Pulmonary artery endothelial cell (primary cell): Measurements from ENCODE around the gene SPAG16. TPM values are rescaled to one million over a fixed set of nuclear protein-coding genes. Genes with fewer than 3 reads are reported as not detected.

ENCODE experiments used
- DNase-seq: peaks from one replicate; pipeline ENCODE4 v3.0.0-alpha.2; 2011; ENCODE audit warnings: low read depth, low spot score
- total RNA-seq: library from RNA; depleted of rRNA; stranded (reverse); fragments of >200 nt; gene quantifications from 2 replicates; pipeline ENCODE4 v1.2.3, GENCODE V29; 2014

SPAG16 gene
- total RNA-seq, 1 donor from 2014 or later = 11.2 TPM

DNA sequence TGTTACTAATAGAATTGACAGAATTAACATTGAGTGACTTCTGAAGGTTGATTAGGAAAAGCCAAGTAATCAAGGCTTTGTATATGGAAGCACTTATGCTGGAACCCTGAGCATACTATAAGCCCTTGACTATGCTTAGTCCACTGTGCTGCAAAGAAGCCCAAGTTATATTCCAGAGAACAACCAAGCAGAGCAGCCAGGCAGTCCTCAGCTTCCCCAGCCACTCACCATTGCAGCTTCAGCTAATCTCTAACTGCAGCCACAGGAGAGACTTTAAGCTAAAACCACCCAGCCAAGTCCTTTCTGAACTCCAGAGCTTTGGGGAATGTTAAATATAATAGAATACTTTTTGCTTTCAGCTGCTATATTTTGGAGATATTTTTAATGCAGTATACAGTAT lies 962.2 kb downstream of the SPAG16 start:
- no peak for DNase-seq

DNA sequence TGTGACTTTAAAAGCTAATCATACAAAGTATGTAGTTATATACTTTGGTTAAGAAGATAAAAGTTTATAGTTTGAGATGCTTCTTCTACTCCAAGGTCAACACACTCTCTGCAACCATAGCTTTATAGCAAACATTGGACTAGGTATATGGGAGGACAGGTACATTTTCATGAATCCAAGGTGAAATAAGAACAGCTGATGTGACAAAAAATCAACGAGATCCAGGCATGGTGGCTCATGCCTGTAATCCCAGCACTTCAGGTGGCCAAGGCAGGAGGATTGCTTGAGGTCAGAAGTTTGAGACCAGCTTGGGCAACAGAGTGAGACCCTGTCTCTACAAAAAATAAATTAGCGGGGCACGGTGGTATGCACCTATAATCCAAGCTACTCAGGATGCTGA lies 963.3 kb downstream of the SPAG16 start:
- DNase-seq = no peak

DNA sequence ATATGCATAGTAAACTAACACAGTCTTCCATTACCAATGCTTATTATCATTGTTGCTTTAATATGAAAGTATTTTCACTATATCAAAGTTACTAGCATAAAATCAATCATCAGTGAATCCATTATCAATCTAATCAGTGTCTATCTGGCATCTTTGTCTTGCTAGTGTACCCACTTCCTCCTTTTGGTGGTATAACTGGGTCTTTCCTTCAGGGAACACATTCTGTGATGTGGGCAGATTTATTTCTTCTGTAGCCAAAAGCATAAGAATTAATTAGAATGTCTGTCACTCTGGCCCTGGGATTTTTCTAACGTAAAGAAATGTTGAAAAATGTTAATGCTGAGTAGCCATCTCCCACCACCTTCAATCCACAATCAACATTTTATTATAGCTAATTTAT lies 970.8 kb downstream of the SPAG16 start:
- DNase-seq = no peak

DNA sequence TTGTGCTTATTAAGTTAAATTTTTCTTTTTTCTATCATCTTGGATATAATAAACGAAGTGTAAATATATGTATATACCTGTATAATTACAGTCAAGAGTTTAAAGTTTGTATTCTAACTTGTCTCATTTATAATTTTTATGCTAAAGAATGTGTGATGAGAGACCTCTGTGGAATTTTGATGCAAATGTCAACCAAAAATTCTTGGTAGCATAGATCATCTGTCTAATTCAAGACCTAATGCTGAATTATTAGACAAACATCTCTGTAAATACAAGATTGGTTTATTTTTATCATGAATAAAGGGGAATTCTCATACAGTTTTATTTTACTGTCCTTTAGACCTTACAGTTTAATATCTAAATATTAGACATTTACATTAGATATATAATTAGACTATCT lies 977.4 kb downstream of the SPAG16 start:
- no peak for DNase-seq

DNA sequence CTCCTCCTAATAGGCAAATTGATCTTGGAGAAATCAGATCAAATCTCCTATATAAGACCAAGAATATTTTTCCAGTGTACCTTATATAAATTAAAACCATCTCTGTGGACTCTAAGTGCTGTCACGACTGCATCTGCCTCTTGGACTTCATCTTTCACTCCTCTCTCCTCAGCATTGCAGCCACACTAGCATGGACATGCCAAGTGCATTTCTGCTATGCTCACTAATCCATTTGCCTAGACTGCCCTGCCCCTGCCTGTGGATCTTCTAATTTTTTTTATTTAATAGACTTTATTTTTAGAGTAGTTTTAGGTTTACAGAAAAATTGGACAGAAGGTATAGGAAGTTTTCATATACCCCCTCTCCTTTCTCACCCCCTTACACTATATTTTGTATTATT lies 979.9 kb downstream of the SPAG16 start:
- DNase-seq = no peak

DNA sequence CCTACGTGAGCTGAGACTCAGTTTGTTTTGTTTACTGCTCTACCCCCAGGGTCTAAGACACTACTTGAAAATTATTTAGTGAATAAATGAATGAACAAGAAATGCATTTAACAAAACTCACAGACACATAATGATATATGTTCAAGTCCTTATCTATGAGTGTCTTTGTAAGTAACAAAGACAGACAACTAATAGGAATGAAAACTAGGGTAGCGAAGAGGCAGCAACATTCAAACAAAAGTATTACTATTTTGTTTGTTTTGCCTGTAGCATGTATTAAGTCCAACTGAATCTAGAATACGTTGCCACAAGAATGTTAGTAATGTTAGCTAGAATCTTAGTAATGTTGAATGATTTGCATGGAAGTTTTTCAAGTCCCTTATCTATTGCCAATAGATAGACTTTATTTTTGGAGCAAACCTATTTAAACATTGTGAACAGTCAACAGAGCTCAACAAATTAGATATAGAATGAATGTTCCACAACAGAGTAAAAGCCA lies 981.8 kb downstream of the SPAG16 start:
- no peak for DNase-seq

DNA sequence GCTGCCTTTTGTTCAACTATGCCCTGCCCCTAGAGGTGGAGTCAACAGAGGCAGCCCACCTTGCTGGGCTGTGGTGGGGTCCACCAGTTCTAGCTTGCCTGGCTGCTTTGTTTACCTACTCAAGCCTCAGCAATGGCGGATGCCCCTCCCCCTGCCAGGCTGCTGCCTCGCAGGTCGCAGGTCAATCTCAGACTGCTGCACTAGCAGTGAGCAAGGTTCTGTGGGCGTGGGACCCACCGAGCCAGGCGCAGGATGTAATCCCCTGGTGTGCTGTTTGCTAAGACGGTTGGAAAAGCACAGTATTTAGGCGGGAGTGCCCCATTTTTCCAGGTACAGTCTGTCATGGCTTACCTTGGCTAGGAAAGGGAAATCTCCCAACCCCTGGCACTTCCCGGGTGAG lies 993.6 kb downstream of the SPAG16 start:
- no peak for DNase-seq

DNA sequence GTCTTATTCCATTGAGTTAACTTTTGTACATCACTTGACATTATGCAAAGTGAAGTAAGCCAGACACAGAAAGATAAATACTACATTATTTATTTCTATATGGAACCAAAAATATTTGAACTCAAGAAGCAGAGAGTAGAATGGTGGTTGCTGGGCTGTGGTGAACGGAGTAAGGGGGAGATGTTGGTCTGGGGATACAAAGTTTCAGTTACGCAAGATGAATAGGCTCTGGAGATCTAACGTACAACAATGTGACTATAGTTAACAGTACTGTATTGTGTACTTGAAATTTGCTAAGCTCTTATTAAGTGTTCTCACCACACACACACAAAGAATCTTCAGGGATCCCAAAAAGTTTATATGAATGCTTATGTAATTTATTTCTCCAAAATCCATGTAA lies 1001.7 kb downstream of the SPAG16 start:
- DNase-seq = no peak

DNA sequence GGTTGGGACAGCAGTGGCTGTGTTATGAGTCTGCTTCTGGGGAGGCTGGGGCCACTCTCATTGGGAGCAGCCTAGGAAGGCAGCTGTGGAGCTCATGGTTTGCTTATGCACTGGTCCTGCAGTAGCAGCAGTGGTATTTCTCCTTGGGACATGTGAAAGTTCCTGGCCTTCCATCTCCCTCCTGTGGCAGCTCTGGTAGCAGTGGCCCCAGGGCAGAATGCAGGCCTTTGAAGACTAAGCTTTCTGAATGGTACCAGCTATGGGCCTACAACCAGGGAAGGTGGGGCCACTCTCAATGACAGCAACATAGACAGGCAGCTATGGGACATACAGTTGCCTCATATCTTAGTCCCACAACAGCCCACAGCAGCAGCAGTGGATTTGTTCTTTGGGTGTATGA lies 1009.3 kb downstream of the SPAG16 start:
- DNase-seq = no peak

DNA sequence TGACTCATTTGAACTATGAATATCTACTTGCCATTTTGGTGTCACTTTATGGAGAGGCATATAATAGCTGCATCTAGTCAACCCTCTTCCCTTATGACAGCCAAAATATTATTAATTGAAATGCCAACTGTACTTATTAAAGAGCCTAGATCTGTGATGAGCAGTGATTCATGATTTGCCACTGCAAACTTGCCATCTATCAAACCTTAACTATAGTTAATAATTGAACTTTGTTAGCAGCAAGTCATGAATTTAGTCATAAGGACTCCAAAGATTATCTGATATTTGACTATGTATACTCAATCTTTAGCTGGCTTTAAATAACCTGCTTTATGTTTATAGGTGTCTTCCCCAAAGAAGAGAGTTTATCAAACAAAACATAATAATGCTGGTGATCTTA lies 1010.2 kb downstream of the SPAG16 start:
- DNase-seq = no peak

DNA sequence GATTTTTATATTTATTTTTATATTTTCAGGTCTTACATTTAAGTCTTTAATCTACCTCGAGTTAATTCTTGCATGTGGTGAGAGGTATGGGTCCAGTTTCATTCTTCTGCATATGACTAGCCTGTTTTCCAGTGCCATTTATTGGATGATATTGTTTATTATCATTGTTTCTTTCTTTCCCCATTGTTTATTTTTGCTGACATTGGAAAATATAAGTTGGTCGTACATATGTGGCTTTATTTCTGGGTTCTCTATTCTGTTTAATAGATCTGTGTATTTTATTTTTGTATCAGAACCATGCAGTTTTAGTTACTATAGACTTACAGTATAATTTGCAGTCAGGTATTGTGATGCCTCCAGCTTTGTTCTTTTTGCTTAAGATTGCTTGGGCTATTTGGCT lies 1013.2 kb downstream of the SPAG16 start:
- DNase-seq = no peak

DNA sequence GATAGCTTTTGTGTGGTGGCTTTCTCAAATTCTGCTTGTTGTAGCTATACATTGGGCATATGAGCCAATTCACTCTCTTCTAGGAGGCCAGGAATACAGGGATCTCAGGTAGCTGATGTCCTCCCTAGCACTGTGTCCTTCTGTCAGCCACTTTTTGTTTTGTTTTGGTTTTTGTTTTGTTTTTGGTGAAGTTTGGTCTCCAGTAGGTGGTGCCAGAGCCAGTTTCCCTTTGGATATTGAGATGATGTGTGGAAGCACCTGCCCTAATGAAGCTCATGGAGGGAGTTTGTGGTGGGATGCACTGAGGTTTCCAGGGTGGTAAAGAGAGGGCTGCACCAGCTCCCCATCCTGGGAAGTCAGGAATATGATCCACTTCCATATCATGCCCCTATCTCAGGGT lies 1026.1 kb downstream of the SPAG16 start:
- no peak for DNase-seq

DNA sequence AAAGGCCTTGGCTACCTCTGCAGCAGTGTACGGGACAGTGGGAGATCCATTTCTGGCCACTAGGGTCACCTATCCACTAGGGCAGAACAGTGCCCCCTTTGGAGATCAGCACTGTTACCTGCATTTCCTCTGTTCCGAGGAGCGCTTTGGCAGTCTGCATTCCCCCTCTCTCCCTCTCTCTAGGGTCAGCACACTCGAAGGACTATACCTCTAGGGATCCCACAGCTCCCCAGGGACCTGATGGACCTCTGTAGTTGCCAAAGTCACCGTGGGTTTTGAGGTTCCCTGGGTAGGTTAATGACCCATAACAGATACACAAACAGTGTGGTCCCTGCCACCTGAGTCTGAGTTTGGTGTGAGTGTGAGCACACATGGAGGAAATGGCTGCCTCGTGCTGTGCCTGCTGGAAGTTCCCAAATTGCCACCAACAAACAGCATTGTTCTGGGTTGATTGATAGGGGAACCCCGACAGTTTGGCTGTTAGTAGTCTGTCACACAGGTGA lies 1026.8 kb downstream of the SPAG16 start:
- no peak for DNase-seq

DNA sequence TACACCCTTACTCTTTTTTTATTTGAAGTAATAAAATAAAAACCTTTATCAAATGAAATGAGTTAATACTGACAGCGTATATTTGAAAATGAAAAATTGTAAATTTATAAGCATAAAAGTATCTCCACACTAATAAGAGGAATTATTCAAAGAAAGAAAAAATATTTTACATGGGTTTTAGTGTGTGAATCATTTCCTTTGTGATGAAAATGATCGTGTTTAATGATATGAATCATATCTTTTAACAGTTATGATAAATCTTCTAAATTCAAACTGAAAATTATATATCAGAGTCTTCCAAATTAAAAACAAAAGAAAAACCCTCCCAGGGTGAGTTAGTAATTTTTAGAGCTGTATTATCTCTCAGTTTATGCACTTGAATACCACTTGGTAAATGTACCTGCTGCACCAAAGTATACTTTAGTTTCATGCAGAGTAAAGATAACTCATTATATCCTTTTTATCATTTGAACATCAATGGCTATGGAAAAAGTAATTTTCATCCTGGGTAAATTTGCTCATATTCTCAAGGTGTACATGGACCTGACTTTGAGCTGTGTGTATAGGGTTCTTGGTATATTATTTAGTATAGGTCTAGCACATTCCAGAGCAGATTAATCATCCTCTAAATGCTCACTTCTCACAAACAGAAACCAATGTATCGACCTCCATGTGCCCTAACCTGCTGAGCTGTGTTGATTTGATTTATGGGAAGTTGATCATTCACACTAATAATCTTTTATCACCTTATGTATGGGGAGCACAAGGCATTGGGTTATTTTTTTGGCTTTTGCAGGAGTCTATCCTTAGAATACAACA lies 1027.9 kb downstream of the SPAG16 start:
- DNase-seq = no peak

DNA sequence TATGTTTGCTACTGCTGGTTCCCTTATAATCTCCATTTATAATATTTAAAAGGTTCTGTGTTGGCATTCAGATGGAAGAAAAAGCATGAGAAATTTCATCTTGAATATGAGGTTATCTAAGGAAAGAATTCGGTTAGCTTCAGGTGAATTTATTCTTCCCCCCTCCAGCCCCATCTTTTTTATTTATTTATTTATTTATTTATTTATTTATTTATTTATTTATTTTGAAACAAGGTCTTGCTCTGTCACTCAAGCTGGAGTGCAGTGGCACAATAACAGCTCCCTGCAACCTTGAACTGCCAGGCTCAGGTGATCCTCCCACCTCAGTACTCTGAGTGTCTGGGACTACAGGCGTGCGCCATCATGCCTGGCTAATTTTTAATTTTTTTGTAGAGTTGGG lies 1031.1 kb downstream of the SPAG16 start:
- no peak for DNase-seq

DNA sequence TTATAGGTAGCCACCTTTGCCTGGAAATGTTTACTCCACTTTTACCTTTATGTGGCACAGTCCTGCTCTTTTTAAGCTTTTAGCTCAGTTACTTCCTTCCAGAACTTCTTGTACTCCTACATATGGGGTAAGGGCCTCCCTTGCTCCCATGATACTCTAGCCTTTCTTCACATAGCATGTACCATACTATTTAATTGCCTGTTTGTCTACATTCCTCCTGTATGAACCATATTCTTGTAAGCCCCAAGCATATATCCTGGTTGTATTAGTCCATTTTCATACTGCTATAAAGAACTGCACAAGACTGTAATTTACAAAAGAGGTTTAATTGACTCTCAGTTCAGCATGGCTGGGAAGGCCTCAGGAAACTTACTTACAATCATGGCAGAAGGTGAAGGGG lies 1035.9 kb downstream of the SPAG16 start:
- no peak for DNase-seq

DNA sequence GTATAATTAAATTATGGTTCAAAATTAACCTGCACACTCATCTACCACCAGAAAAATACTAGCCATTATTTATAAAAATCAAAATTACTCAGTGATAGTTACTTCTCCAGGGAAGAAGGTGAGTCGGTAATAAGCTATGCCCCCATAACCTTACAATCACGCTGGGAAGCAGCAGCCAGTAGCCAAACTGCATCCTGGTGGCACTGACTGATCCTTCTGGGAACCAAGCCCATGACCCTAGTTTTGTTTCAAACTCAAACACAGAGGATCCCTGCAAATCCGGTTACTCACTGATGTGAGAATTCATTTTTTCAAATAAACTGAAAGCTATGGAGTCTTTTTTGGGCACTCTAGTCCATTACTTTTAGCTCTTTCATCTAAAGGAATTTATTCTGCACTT lies 1038.4 kb downstream of the SPAG16 start:
- no peak for DNase-seq

DNA sequence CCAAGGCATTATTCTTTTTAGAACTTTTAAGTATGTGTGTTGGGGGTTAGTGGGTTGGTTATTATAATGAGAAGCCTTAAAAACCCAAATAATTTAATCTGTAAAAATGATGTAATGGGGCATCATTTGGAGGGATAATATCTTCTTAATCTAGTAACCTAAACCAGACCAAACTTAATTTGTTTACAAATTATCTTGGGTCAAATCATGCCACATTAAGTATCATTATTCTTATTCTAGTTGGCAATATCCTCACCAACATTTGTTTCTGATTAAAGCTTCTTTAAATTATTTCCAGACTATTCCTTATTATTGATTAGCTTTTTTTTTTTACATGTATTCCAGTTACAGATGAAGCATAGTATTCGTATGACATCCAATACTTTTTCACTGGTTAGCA lies 1041.1 kb downstream of the SPAG16 start:
- DNase-seq = no peak

DNA sequence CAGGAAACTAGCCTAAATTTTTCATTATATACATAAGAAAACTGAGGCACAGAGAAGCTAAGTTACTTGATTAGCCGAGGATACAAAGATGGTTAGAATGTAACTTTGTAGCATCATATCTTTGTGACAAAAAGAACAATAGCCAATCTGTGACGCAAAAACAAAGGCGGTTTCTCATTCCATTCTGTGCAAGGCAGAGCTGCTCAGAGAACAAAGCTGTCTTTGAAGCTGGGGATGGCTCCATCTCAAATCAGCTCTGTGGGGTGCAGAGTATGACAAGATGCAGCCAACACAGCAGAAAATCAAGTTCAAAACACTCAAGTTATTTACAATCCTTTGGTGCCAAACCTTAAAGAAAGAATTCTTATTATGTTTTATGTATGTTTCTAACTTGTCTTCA lies 1044.7 kb downstream of the SPAG16 start:
- DNase-seq = no peak

DNA sequence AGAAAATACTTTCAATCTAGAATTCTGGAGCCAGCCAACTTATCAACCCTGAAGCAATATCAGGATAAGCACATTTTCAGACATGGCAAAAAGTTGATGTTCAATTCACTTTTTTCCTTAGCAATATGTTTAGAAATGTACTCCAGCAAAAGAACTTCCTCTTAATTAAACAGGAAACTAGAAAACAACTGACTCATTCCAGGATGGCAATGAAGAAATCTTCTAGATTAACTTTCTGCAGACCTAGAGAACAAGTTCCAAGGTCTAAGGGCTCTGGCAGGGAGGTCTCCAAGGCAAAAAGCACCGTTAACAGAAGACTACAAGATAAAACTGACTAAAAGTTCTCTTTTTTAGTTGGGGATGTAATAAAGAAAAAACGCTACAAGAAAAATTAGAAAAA lies 1057.4 kb downstream of the SPAG16 start:
- no peak for DNase-seq

DNA sequence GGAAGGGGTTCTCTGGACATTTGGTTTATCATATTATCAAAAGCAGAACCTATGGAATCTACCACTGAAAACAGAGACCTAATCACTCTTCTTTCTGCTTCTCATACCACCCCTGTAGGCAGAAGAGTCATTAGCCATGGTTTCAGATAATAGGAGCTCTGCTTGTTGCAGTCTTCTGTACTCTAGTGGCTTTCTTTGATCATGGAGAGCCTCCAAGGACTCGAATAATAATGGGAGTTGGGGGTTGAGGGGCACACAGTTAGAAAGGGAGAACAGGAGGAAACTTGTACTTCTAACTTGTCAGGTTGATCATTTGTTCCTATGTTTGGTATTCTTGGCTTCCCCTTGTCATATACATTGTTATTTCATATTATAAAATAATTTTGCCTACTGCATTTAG lies 1074.2 kb downstream of the SPAG16 start:
- no peak for DNase-seq

DNA sequence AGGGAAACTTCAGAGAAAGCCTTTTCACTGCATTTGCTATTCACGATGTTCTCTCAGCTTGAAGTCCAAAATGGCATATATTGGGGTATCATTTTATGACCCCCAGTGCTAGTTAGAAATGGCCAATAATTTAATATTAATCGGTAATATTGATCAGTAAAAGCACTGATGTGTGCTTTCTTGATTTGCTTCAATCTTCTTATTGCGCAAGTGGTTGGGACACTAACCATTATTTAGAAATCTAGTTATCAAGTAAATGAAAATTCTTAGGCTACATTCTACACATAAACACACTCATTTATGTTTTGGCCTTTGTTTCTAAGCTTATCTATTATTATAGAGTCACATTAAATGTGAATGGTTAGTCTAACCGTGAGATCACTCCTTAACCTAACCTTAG lies 1076.9 kb downstream of the SPAG16 start:
- DNase-seq = no peak

DNA sequence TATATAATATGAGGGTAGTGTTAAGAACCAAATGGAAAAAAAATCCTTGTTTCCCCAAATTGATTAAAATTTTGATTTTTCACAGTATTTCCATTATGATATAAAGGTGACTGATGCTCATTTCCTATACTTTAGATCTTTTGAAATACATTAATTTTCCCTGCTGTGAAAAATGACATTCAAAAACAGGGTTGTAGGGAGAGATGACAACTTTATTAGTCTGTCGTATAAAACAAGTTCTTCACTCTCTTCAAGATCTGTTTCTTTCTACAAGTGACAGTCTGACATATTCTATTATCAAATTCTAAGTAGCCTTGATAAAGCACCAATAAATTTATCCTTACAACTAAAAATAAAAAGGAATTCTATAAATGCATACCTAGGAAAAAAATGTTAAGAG lies 1081.3 kb downstream of the SPAG16 start:
- no peak for DNase-seq
